ENCODE data around the gene CCDC92. TPM values are rescaled to one million over a fixed set of nuclear protein-coding genes. Genes with fewer than 3 reads are reported as not detected.

The CCDC92 gene
- total and polyA plus RNA-seq, 2 donors (not counting 1 experiment from before 2014, with no cell fraction given): 26.6 to 36.2 TPM

- Mint-ChIP-seq H3K9me3 (ENCODE audit: insufficient read depth) (no peaks in the 10 kb centered on the region), H3K4me3 (no peak overlapping the region), H3K27me3 (no peaks in the 10 kb centered on the region), H3K4me1 (peaks cover 25% of the 10 kb centered on the region), H3K27ac (peak overlapping the region; percentile 16)
- Histone ChIP-seq H3K4me1 (ENCODE audit: control insufficient read depth in 2 of 2, insufficient read depth in 2 of 2, low read length in 2 of 2) (peaks cover 20 to 22% of the 10 kb centered on the region in 2 donors), H2AFZ (ENCODE audit: insufficient read depth, low read depth, low read length, poor library complexity, severe bottlenecking) (no peak overlapping the region), H3K27ac (ENCODE audit: low read length in 2 of 2) (no peak overlapping the region), H3K9ac (ENCODE audit: low read length) (peak overlapping the region; percentile 34), H3K4me3 (ENCODE audit: control extremely low read depth in 1 of 5, extremely low read depth in 1 of 5, insufficient read depth in 1 of 5, low read depth in 2 of 5, low read length in 4 of 5) (peak overlapping the region in 1 of 5 experiments; percentile 15), H3K9me3 (ENCODE audit: control extremely low read depth in 1 of 3, control insufficient read depth in 2 of 3, insufficient read depth in 1 of 3, low read length in 2 of 3) (peaks cover 0 to 8% (median under 1%) of the 10 kb centered on the region in 3 donors), H3K79me2 (ENCODE audit: control insufficient read depth, insufficient read depth, low read length) (no peaks in the 10 kb centered on the region), H3K27me3 (replicated peaks in 1 of 4; ENCODE audit: control extremely low read depth in 1 of 4, control insufficient read depth in 3 of 4, insufficient read depth in 4 of 4, low read length in 3 of 4) (no peaks in the 10 kb centered on the region), H3K36me3 (replicated peaks in 1 of 2; ENCODE audit: control extremely low read depth in 1 of 2, control insufficient read depth in 1 of 2, extremely low read depth in 1 of 2, insufficient read depth in 2 of 2, low read length in 1 of 2) (peaks cover 2 to 24% of the 10 kb centered on the region in 2 experiments), H3K4me2 (replicated peaks; ENCODE audit: low read depth, low read length, poor library complexity, severe bottlenecking) (peak overlapping the region; percentile 56), H4K20me1 (ENCODE audit: control insufficient read depth, insufficient read depth, low read length, poor library complexity, severe bottlenecking) (no peaks in the 10 kb centered on the region)
- WGBS (ENCODE audit: insufficient coverage): 92% methylated on average over 46 of the region's 46 CpGs
- CTCF ChIA-PET: no interaction called here
- DNase-seq: no peak
- ATAC-seq (ENCODE audit: low read depth): no peak
- TF ChIP-seq, protein P1, sequence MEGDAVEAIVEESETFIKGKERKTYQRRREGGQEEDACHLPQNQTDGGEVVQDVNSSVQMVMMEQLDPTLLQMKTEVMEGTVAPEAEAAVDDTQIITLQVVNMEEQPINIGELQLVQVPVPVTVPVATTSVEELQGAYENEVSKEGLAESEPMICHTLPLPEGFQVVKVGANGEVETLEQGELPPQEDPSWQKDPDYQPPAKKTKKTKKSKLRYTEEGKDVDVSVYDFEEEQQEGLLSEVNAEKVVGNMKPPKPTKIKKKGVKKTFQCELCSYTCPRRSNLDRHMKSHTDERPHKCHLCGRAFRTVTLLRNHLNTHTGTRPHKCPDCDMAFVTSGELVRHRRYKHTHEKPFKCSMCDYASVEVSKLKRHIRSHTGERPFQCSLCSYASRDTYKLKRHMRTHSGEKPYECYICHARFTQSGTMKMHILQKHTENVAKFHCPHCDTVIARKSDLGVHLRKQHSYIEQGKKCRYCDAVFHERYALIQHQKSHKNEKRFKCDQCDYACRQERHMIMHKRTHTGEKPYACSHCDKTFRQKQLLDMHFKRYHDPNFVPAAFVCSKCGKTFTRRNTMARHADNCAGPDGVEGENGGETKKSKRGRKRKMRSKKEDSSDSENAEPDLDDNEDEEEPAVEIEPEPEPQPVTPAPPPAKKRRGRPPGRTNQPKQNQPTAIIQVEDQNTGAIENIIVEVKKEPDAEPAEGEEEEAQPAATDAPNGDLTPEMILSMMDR (IDR thresholded peaks at IDR 0.05): no peak
- TF ChIP-seq EZH2 (IDR thresholded peaks at IDR 0.05; ENCODE audit: borderline replicate concordance, insufficient read depth, low read depth, low read length, poor library complexity, severe bottlenecking): no peak
- intact Hi-C loops (cut with micrococcal nuclease): no loop called here
- POLR2A ChIA-PET: no interaction called here
Observed at GRCh38 chr12:123936956-123937706, 35.5 kb downstream of the CCDC92 start.

DNA sequence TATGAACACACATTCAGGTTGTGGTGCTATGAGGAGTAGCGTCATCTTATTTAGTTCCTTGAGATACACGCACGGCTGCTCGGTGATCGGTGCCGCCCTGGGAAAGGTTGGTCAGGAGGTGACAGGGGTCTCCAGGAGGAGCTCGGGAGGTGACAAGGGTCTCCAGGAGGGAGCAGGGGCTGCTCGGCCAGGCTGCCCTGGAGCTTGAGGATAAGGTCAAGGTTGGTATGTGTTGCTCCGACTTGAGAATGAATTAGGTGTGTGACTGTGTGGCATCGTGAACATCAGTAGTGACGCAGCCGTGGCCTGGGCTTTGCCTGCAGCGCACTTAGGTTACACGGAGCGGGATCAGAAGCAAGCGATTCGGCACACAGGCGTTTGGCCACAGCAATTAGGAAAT, 36.2 kb downstream of the CCDC92 start:
- H3K79me2 ChIP-seq (ENCODE audit: control insufficient read depth, insufficient read depth, low read length): no peaks in the 10 kb centered on the region
- peaks cover 0 to 2% (median 0%) of the 10 kb centered on the region in 3 donors for H3K9me3 ChIP-seq (ENCODE audit: control extremely low read depth in 1 of 3, control insufficient read depth in 2 of 3, insufficient read depth in 1 of 3, low read length in 2 of 3)
- no peak overlapping the region for H3K9ac ChIP-seq (ENCODE audit: low read length)
- Mint-ChIP-seq H3K27me3 (no peaks in the 10 kb centered on the region), H3K27ac (no peak overlapping the region), H3K4me3 (peak overlapping the region; percentile 7), H3K9me3 (ENCODE audit: insufficient read depth) (no peaks in the 10 kb centered on the region), H3K4me1 (peaks cover 25% of the 10 kb centered on the region)
- intact Hi-C loops (cut with micrococcal nuclease): no loop called here
- H3K27ac ChIP-seq (ENCODE audit: low read length in 2 of 2): no peak overlapping the region
- 97% methylated on average over 18 of the region's 18 CpGs for WGBS (ENCODE audit: insufficient coverage)
- POLR2A ChIA-PET: no interaction called here
- H3K4me2 ChIP-seq (replicated peaks; ENCODE audit: low read depth, low read length, poor library complexity, severe bottlenecking): no peak overlapping the region
- no peak for ATAC-seq (ENCODE audit: low read depth)
- TF ChIP-seq, protein P1 (IDR thresholded peaks at IDR 0.05): no peak
- no peak for TF ChIP-seq EZH2 (IDR thresholded peaks at IDR 0.05; ENCODE audit: borderline replicate concordance, insufficient read depth, low read depth, low read length, poor library complexity, severe bottlenecking)
- no peak for DNase-seq
- H3K4me3 ChIP-seq (ENCODE audit: control extremely low read depth in 1 of 5, extremely low read depth in 1 of 5, insufficient read depth in 1 of 5, low read depth in 2 of 5, low read length in 4 of 5): no peak overlapping the region
- H3K4me1 ChIP-seq (ENCODE audit: control insufficient read depth in 2 of 2, insufficient read depth in 2 of 2, low read length in 2 of 2): peaks cover 20 to 22% of the 10 kb centered on the region in 2 donors
- no peak overlapping the region for H2AFZ ChIP-seq (ENCODE audit: insufficient read depth, low read depth, low read length, poor library complexity, severe bottlenecking)
- H4K20me1 ChIP-seq (ENCODE audit: control insufficient read depth, insufficient read depth, low read length, poor library complexity, severe bottlenecking): no peaks in the 10 kb centered on the region
- CTCF ChIA-PET: no interaction called here
- H3K27me3 ChIP-seq (replicated peaks in 1 of 4; ENCODE audit: control extremely low read depth in 1 of 4, control insufficient read depth in 3 of 4, insufficient read depth in 4 of 4, low read length in 3 of 4): no peaks in the 10 kb centered on the region
- peaks cover 0 to 17% of the 10 kb centered on the region in 2 experiments for H3K36me3 ChIP-seq (replicated peaks in 1 of 2; ENCODE audit: control extremely low read depth in 1 of 2, control insufficient read depth in 1 of 2, extremely low read depth in 1 of 2, insufficient read depth in 2 of 2, low read length in 1 of 2)
